ENCODE results near the gene CPNE6.
A peak's percentile ranks its signal among the peaks of the same experiment; 100 is the strongest.

The CPNE6 gene

DNA sequence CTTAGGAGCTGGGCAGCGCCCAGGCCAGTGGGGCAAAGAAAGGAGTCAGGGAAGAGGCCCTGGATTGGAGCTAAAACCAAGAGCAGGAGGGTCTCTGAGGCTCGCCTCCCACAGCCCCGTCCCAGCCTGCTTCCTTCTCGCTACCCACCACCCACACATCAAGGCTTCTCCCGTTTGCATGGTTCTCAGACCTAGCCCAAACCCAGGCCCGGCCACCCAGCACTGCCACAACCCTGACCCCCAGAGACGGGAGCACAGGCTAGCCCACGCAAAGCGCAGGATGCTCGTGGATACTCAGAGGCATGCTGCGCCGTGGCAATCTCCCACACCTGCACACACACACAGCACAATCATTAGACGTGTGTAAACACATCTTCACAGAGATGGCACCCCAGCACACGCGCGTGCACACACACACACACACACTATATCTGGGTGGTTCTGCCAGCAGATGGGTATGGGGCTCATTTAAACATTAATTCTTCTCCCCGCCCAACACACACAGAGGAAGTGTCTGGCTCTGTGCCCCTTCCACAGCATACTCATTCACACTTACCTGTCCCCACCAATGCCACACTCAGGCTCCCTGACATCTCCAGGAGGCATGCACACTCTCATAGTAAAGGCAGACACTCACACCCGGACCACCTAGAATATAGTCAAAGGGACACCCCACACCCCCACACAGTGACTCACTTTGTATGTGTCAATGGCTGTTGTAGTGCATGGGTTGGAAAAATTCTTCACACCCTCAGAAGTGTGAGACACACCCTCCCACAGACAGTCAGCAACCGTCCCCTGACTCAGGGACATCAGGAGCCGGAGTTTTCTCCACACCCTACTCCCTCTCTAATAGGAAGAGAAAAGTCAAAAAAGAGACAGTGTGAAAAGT, 18.5 kb upstream of the CPNE6 start:
- H4K91ac ChIP-seq (ENCODE audit: low read length), result no peak overlapping the region
- no peaks in the 10 kb centered on the region for H3K9me3 ChIP-seq (ENCODE audit: control insufficient read depth, low read length)
- H2BK15ac ChIP-seq (ENCODE audit: low read depth, poor library complexity, severe bottlenecking), result no peak overlapping the region
- WGBS, result 82% methylated on average over 16 of the region's 20 CpGs
- H3K9ac ChIP-seq (ENCODE audit: low read length), result no peak overlapping the region
- no peaks in the 10 kb centered on the region for H3K79me1 ChIP-seq (replicated peaks; ENCODE audit: low read length, poor library complexity, severe bottlenecking)
- no peak overlapping the region for H4K8ac ChIP-seq (ENCODE audit: low read length)
- peaks cover 54 to 82% of the 10 kb centered on the region in 2 experiments for H3K27me3 ChIP-seq (ENCODE audit: control insufficient read depth in 1 of 2, insufficient read depth in 1 of 2, low read length in 2 of 2)
- H3K4ac ChIP-seq (ENCODE audit: low read depth in 1 of 2, low read length in 2 of 2), result no peak overlapping the region
- no peak overlapping the region for H2BK12ac ChIP-seq (ENCODE audit: low read length in 2 of 2)
- no peak overlapping the region for H2AK5ac ChIP-seq (ENCODE audit: low read length, severe bottlenecking)
- H3K36me3 ChIP-seq (ENCODE audit: control insufficient read depth in 1 of 2, insufficient read depth in 2 of 2, low read depth in 1 of 2, low read length in 2 of 2), result no peaks in the 10 kb centered on the region
- peak overlapping the region in 1 of 2 experiments; percentile 83 for H3K4me3 ChIP-seq (ENCODE audit: insufficient read depth in 1 of 2, low read depth in 1 of 2, low read length in 2 of 2)
- DNase-seq, result no peak
- H3K23ac ChIP-seq (ENCODE audit: low read length in 2 of 2), result no peak overlapping the region
- peaks cover 13% of the 10 kb centered on the region for H3K4me1 ChIP-seq (ENCODE audit: control insufficient read depth, insufficient read depth, low read depth, low read length)
- H3K14ac ChIP-seq (ENCODE audit: low read length in 2 of 2), result no peak overlapping the region
- no peak overlapping the region for H2AFZ ChIP-seq (ENCODE audit: low read depth, low read length)
- peak overlapping the region; percentile 97 for H3K4me2 ChIP-seq (ENCODE audit: low read length, poor library complexity, severe bottlenecking)
- no peak overlapping the region for H2BK5ac ChIP-seq (ENCODE audit: low read depth, low read length, poor library complexity, severe bottlenecking)
- no peak overlapping the region for H3K18ac ChIP-seq (ENCODE audit: low read depth in 1 of 2, low read length in 2 of 2)
- H2BK120ac ChIP-seq (ENCODE audit: low read depth, low read length), result no peak overlapping the region
- H3K27ac ChIP-seq (ENCODE audit: low read length, poor library complexity, severe bottlenecking), result no peak overlapping the region

DNA sequence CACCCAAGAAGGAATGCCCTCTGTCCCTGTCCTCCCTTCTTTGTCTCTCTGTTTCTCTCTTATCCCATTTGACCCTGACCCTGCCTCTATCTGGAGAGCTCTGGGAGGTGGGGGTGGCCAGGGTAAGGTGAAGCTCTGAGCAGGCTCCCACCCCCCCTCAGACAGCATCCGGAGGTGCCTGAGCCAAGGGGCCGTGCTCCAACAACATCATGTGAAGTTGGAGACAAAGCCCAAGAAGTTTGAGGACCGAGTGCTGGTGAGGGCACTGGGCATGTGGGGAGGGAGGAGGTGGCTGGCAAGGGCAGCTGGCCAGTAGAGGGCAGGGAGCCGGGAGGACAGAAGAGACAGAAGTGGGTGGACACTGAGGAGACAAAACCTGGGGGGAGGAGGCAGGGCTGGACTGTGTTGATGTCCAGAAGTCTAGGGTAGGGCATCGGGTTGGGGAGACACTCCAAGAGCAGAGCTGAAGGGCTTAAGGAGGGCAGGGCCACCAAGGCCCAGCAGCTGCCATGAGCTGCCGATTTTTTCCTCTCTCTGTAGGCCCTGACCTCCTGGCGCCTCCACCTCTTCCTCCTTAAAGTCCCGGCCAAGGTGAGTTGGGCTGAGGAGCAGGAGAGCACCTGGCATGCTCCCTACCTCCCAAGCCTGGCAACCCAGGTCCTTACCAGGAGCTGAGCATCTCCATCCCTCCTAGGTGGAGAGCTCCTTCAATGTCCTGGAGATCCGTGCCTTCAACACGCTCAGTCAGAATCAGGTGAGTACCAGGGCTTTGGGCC, 17.6 kb upstream of the CPNE6 start:
- Histone ChIP-seq H3K79me1 (replicated peaks; ENCODE audit: low read length, poor library complexity, severe bottlenecking) (no peaks in the 10 kb centered on the region), H2AFZ (ENCODE audit: low read depth, low read length) (no peak overlapping the region), H3K18ac (ENCODE audit: low read depth in 1 of 2, low read length in 2 of 2) (no peak overlapping the region), H2AK5ac (ENCODE audit: low read length, severe bottlenecking) (no peak overlapping the region), H3K36me3 (ENCODE audit: control insufficient read depth in 1 of 2, insufficient read depth in 2 of 2, low read depth in 1 of 2, low read length in 2 of 2) (no peaks in the 10 kb centered on the region), H3K27ac (ENCODE audit: low read length, poor library complexity, severe bottlenecking) (no peak overlapping the region), H3K4me2 (ENCODE audit: low read length, poor library complexity, severe bottlenecking) (no peak overlapping the region), H2BK12ac (ENCODE audit: low read length in 2 of 2) (no peak overlapping the region), H3K9ac (ENCODE audit: low read length) (no peak overlapping the region), H3K14ac (ENCODE audit: low read length in 2 of 2) (no peak overlapping the region), H4K8ac (ENCODE audit: low read length) (no peak overlapping the region), H3K4ac (ENCODE audit: low read depth in 1 of 2, low read length in 2 of 2) (no peak overlapping the region), H2BK5ac (ENCODE audit: low read depth, low read length, poor library complexity, severe bottlenecking) (no peak overlapping the region), H3K27me3 (ENCODE audit: control insufficient read depth in 1 of 2, insufficient read depth in 1 of 2, low read length in 2 of 2) (peaks cover 50 to 83% of the 10 kb centered on the region in 2 experiments), H3K9me3 (ENCODE audit: control insufficient read depth, low read length) (no peaks in the 10 kb centered on the region), H3K4me1 (ENCODE audit: control insufficient read depth, insufficient read depth, low read depth, low read length) (peaks cover 15% of the 10 kb centered on the region), H3K4me3 (ENCODE audit: insufficient read depth in 1 of 2, low read depth in 1 of 2, low read length in 2 of 2) (no peak overlapping the region), H2BK120ac (ENCODE audit: low read depth, low read length) (no peak overlapping the region), H2BK15ac (ENCODE audit: low read depth, poor library complexity, severe bottlenecking) (no peak overlapping the region), H3K23ac (ENCODE audit: low read length in 2 of 2) (no peak overlapping the region), H4K91ac (ENCODE audit: low read length) (no peak overlapping the region)
- DNase-seq, result no peak
- WGBS, result 86% methylated on average over 10 of the region's 10 CpGs

DNA sequence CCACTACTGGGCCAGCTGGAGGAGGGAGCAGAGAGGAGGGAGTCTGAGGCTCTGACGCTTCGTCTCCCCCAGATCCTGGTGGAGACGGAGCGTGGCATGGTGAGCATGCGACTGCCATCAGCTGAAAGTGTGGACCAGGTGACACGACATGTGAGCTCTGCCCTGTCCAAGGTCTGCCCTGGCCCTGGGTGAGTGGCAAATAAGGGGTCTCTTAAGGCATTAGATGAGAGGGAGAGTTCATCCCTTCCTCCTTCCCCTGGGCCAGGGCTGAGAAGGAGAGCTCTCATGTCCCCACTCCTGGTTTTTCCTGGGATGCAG, 17.1 kb upstream of the CPNE6 start:
- no peak for DNase-seq
- H2AFZ ChIP-seq (ENCODE audit: low read depth, low read length), result no peak overlapping the region
- H3K27ac ChIP-seq (ENCODE audit: low read length, poor library complexity, severe bottlenecking), result no peak overlapping the region
- peaks cover 46 to 85% of the 10 kb centered on the region in 2 experiments for H3K27me3 ChIP-seq (ENCODE audit: control insufficient read depth in 1 of 2, insufficient read depth in 1 of 2, low read length in 2 of 2)
- H3K18ac ChIP-seq (ENCODE audit: low read depth in 1 of 2, low read length in 2 of 2), result no peak overlapping the region
- H3K36me3 ChIP-seq (ENCODE audit: control insufficient read depth in 1 of 2, insufficient read depth in 2 of 2, low read depth in 1 of 2, low read length in 2 of 2), result no peaks in the 10 kb centered on the region
- H2BK12ac ChIP-seq (ENCODE audit: low read length in 2 of 2), result no peak overlapping the region
- H3K9ac ChIP-seq (ENCODE audit: low read length), result no peak overlapping the region
- H3K4ac ChIP-seq (ENCODE audit: low read depth in 1 of 2, low read length in 2 of 2), result no peak overlapping the region
- H3K4me1 ChIP-seq (ENCODE audit: control insufficient read depth, insufficient read depth, low read depth, low read length), result peaks cover 15% of the 10 kb centered on the region
- no peak overlapping the region for H2BK15ac ChIP-seq (ENCODE audit: low read depth, poor library complexity, severe bottlenecking)
- H3K79me1 ChIP-seq (replicated peaks; ENCODE audit: low read length, poor library complexity, severe bottlenecking), result no peaks in the 10 kb centered on the region
- no peak overlapping the region for H2BK120ac ChIP-seq (ENCODE audit: low read depth, low read length)
- 81% methylated on average over 6 of the region's 6 CpGs for WGBS
- no peaks in the 10 kb centered on the region for H3K9me3 ChIP-seq (ENCODE audit: control insufficient read depth, low read length)
- no peak overlapping the region for H3K4me2 ChIP-seq (ENCODE audit: low read length, poor library complexity, severe bottlenecking)
- H4K8ac ChIP-seq (ENCODE audit: low read length), result no peak overlapping the region
- H3K14ac ChIP-seq (ENCODE audit: low read length in 2 of 2), result no peak overlapping the region
- no peak overlapping the region for H4K91ac ChIP-seq (ENCODE audit: low read length)
- H2AK5ac ChIP-seq (ENCODE audit: low read length, severe bottlenecking), result no peak overlapping the region
- no peak overlapping the region for H2BK5ac ChIP-seq (ENCODE audit: low read depth, low read length, poor library complexity, severe bottlenecking)
- no peak overlapping the region for H3K23ac ChIP-seq (ENCODE audit: low read length in 2 of 2)
- H3K4me3 ChIP-seq (ENCODE audit: insufficient read depth in 1 of 2, low read depth in 1 of 2, low read length in 2 of 2), result no peak overlapping the region

GRCh38 chr14:24054646-24055045, 16.7 kb upstream of the CPNE6 start:
- no peaks in the 10 kb centered on the region for H3K36me3 ChIP-seq (ENCODE audit: control insufficient read depth in 1 of 2, insufficient read depth in 2 of 2, low read depth in 1 of 2, low read length in 2 of 2)
- no peak for DNase-seq
- no peaks in the 10 kb centered on the region for H3K9me3 ChIP-seq (ENCODE audit: control insufficient read depth, low read length)
- H3K27ac ChIP-seq (ENCODE audit: low read length, poor library complexity, severe bottlenecking), result no peak overlapping the region
- no peak overlapping the region for H4K8ac ChIP-seq (ENCODE audit: low read length)
- H3K79me1 ChIP-seq (replicated peaks; ENCODE audit: low read length, poor library complexity, severe bottlenecking), result no peaks in the 10 kb centered on the region
- H3K4me3 ChIP-seq (ENCODE audit: insufficient read depth in 1 of 2, low read depth in 1 of 2, low read length in 2 of 2), result no peak overlapping the region
- no peak overlapping the region for H2BK12ac ChIP-seq (ENCODE audit: low read length in 2 of 2)
- H3K4me1 ChIP-seq (ENCODE audit: control insufficient read depth, insufficient read depth, low read depth, low read length), result peaks cover 15% of the 10 kb centered on the region
- H3K4me2 ChIP-seq (ENCODE audit: low read length, poor library complexity, severe bottlenecking), result no peak overlapping the region
- no peak overlapping the region for H2AK5ac ChIP-seq (ENCODE audit: low read length, severe bottlenecking)
- H3K18ac ChIP-seq (ENCODE audit: low read depth in 1 of 2, low read length in 2 of 2), result no peak overlapping the region
- no peak overlapping the region for H3K9ac ChIP-seq (ENCODE audit: low read length)
- no peak overlapping the region for H2BK5ac ChIP-seq (ENCODE audit: low read depth, low read length, poor library complexity, severe bottlenecking)
- H3K23ac ChIP-seq (ENCODE audit: low read length in 2 of 2), result no peak overlapping the region
- no peak overlapping the region for H2BK120ac ChIP-seq (ENCODE audit: low read depth, low read length)
- no peak overlapping the region for H2BK15ac ChIP-seq (ENCODE audit: low read depth, poor library complexity, severe bottlenecking)
- H4K91ac ChIP-seq (ENCODE audit: low read length), result no peak overlapping the region
- no peak overlapping the region for H3K4ac ChIP-seq (ENCODE audit: low read depth in 1 of 2, low read length in 2 of 2)
- 81% methylated on average over 9 of the region's 9 CpGs for WGBS
- no peak overlapping the region for H3K14ac ChIP-seq (ENCODE audit: low read length in 2 of 2)
- H3K27me3 ChIP-seq (ENCODE audit: control insufficient read depth in 1 of 2, insufficient read depth in 1 of 2, low read length in 2 of 2), result peaks cover 46 to 87% of the 10 kb centered on the region in 2 experiments
- H2AFZ ChIP-seq (ENCODE audit: low read depth, low read length), result no peak overlapping the region

All from mesenchymal stem cell (in vitro differentiated cells and primary cell).